Mesendoderm (in vitro differentiated cells): ENCODE results near the gene IRGC.

Experiments used
- DNase-seq: peaks from one replicate; pipeline ENCODE4 v3.0.0; 2013
- H2AK5ac ChIP-seq: 2 replicates; pipeline ENCODE4 v1.6.1; 2013; ENCODE audit warnings: low read length, inconsistent platforms
- H2BK120ac ChIP-seq: 2 replicates; pipeline ENCODE4 v1.6.1; 2013; ENCODE audit warnings: low read depth, mild to moderate bottlenecking, low read length, moderate library complexity, mixed read lengths
- H2BK15ac ChIP-seq: replicated peaks from 2 replicates; pipeline ENCODE4 v1.6.1; 2013; ENCODE audit warnings: low read depth, mild to moderate bottlenecking, moderate library complexity
- H2BK5ac ChIP-seq: 2 replicates; pipeline ENCODE4 v1.6.1; 2013; ENCODE audit warnings: low read length, inconsistent platforms
- H3K18ac ChIP-seq: 2 replicates; pipeline ENCODE4 v1.6.1; 2013; ENCODE audit warnings: mild to moderate bottlenecking, low read length, mixed read lengths
- H3K23ac ChIP-seq: one replicate; pipeline ENCODE4 v1.6.1; 2013; ENCODE audit warnings: low read length
- H3K27ac ChIP-seq: 2 replicates; pipeline ENCODE4 v1.5.1; 2013; ENCODE audit warnings: low read depth, mild to moderate bottlenecking, inconsistent platforms, low read length, moderate library complexity
- H3K27me3 ChIP-seq: 2 replicates; pipeline ENCODE4 v1.6.1; 2013; ENCODE audit warnings: low read length, control low read depth, mild to moderate bottlenecking, inconsistent platforms; ENCODE audit not compliant: insufficient read depth, poor library complexity
- H3K36me3 ChIP-seq: 2 replicates; pipeline ENCODE4 v1.6.1; 2013; ENCODE audit warnings: low read length, inconsistent platforms; ENCODE audit not compliant: control insufficient read depth, insufficient read depth
- H3K4ac ChIP-seq: one replicate; pipeline ENCODE4 v1.6.1; 2013; ENCODE audit warnings: low read depth, mild to moderate bottlenecking, low read length, moderate library complexity
- H3K4me1 ChIP-seq: 2 replicates; pipeline ENCODE4 v1.6.1; 2013; ENCODE audit warnings: low read depth, low read length, inconsistent platforms; ENCODE audit not compliant: control insufficient read depth
- H3K4me2 ChIP-seq: 2 replicates; pipeline ENCODE4 v1.6.1; 2013; ENCODE audit warnings: low read length
- H3K4me3 ChIP-seq: 2 replicates; pipeline ENCODE4 v1.5.1; 2013; ENCODE audit warnings: mild to moderate bottlenecking, low read length
- H3K56ac ChIP-seq: one replicate; pipeline ENCODE4 v1.6.1; 2013; ENCODE audit warnings: low read length
- H3K79me1 ChIP-seq: 2 replicates; pipeline ENCODE4 v1.6.1; 2013; ENCODE audit warnings: low read length, inconsistent platforms
- H3K79me2 ChIP-seq: 2 replicates; pipeline ENCODE4 v1.6.1; 2013; ENCODE audit warnings: mild to moderate bottlenecking, low read length; ENCODE audit not compliant: control insufficient read depth, insufficient read depth
- H3K9ac ChIP-seq: 2 replicates; pipeline ENCODE4 v1.6.1; 2013; ENCODE audit warnings: low read length, inconsistent platforms
- H4K5ac ChIP-seq: one replicate; pipeline ENCODE4 v1.6.1; 2013; ENCODE audit warnings: low read length
- H4K8ac ChIP-seq: one replicate; pipeline ENCODE4 v1.6.1; 2013; ENCODE audit warnings: low read depth, mild to moderate bottlenecking, control low read depth, low read length, moderate library complexity
- WGBS: extraction: QIAGEN DNeasy Blood & Tissue Kit; methylation state at CpG from one replicate; pipeline ENCODE4 v1.1.7; 2013; ENCODE audit warnings: low lambda C conversion rate, missing lambda C conversion rate; ENCODE audit not compliant: insufficient coverage; ENCODE audit errors: extremely low coverage; 5-methylcytosine and 5-hydroxymethylcytosine counted together

The IRGC gene

GRCh38 chr19:43726736-43727592, 11.1 kb downstream of the IRGC start:
- DNase-seq = no peak
- no peak overlapping the region for H3K4ac ChIP-seq

GRCh38 chr19:43727593-43727853, 11.6 kb downstream of the IRGC start:
- DNase-seq = no peak
- no peaks in the 10 kb centered on the region for H3K4me1 ChIP-seq
- H2BK15ac ChIP-seq = no peak overlapping the region
- H3K27me3 ChIP-seq = no peaks in the 10 kb centered on the region
- H3K36me3 ChIP-seq = peaks cover 7% of the 10 kb centered on the region
- H4K8ac ChIP-seq = no peak overlapping the region
- no peak overlapping the region for H3K4me3 ChIP-seq
- no peak overlapping the region for H3K4ac ChIP-seq
- H3K18ac ChIP-seq = no peak overlapping the region
- H3K79me1 ChIP-seq = no peaks in the 10 kb centered on the region
- no peak overlapping the region for H2BK5ac ChIP-seq
- H3K4me2 ChIP-seq = no peak overlapping the region
- H3K9ac ChIP-seq = no peak overlapping the region
- WGBS = no CpG with 5 or more reads among the region's 4 CpGs
- no peak overlapping the region for H2AK5ac ChIP-seq
- H3K79me2 ChIP-seq = no peaks in the 10 kb centered on the region
- no peak overlapping the region for H2BK120ac ChIP-seq
- H3K23ac ChIP-seq = no peak overlapping the region
- H3K27ac ChIP-seq = no peak overlapping the region
- H3K56ac ChIP-seq = no peak overlapping the region
- no peak overlapping the region for H4K5ac ChIP-seq

More at GRCh38 chr19:43726736-43727592, 11.1 kb downstream of the IRGC start:
- Histone ChIP-seq H4K8ac (no peak overlapping the region), H3K18ac (no peak overlapping the region), H3K56ac (no peak overlapping the region), H3K27me3 (no peaks in the 10 kb centered on the region), H2BK15ac (no peak overlapping the region), H3K4me3 (no peak overlapping the region), H3K27ac (no peak overlapping the region), H4K5ac (no peak overlapping the region), H3K4me1 (no peaks in the 10 kb centered on the region), H2AK5ac (no peak overlapping the region), H2BK120ac (no peak overlapping the region), H2BK5ac (no peak overlapping the region), H3K36me3 (peaks cover 3% of the 10 kb centered on the region), H3K9ac (no peak overlapping the region), H3K4me2 (no peak overlapping the region), H3K23ac (no peak overlapping the region), H3K79me2 (no peaks in the 10 kb centered on the region), H3K79me1 (no peaks in the 10 kb centered on the region)
- no CpG with 5 or more reads among the region's 15 CpGs for WGBS

- H2BK15ac ChIP-seq = no peak overlapping the region
- no peak overlapping the region for H2AK5ac ChIP-seq
- no peaks in the 10 kb centered on the region for H3K27me3 ChIP-seq
- H3K4ac ChIP-seq = no peak overlapping the region
- no CpG with 5 or more reads among the region's 5 CpGs for WGBS
- no peaks in the 10 kb centered on the region for H3K4me1 ChIP-seq
- no peak overlapping the region for H3K18ac ChIP-seq
- H3K56ac ChIP-seq = no peak overlapping the region
- no peak for DNase-seq
- no peak overlapping the region for H3K27ac ChIP-seq
- no peak overlapping the region for H3K23ac ChIP-seq
- H4K8ac ChIP-seq = no peak overlapping the region
- no peak overlapping the region for H2BK5ac ChIP-seq
- no peak overlapping the region for H2BK120ac ChIP-seq
- no peaks in the 10 kb centered on the region for H3K79me1 ChIP-seq
- H3K79me2 ChIP-seq = no peaks in the 10 kb centered on the region
- H3K4me2 ChIP-seq = no peak overlapping the region
- no peak overlapping the region for H4K5ac ChIP-seq
- H3K4me3 ChIP-seq = no peak overlapping the region
- peaks cover 10% of the 10 kb centered on the region for H3K36me3 ChIP-seq
- H3K9ac ChIP-seq = no peak overlapping the region
Observed at GRCh38 chr19:43729919-43730318, 14.0 kb downstream of the IRGC start.

- Histone ChIP-seq H3K27me3 (no peaks in the 10 kb centered on the region), H2AK5ac (no peak overlapping the region), H3K56ac (no peak overlapping the region), H3K4me3 (no peak overlapping the region), H3K79me1 (no peaks in the 10 kb centered on the region), H2BK5ac (no peak overlapping the region), H3K4ac (no peak overlapping the region), H3K27ac (no peak overlapping the region), H3K23ac (no peak overlapping the region), H3K18ac (no peak overlapping the region), H3K4me1 (no peaks in the 10 kb centered on the region), H2BK15ac (no peak overlapping the region), H3K4me2 (no peak overlapping the region), H3K36me3 (peaks cover 10% of the 10 kb centered on the region), H4K5ac (no peak overlapping the region), H4K8ac (no peak overlapping the region), H3K9ac (no peak overlapping the region), H3K79me2 (no peaks in the 10 kb centered on the region), H2BK120ac (no peak overlapping the region)
- WGBS = no CpG with 5 or more reads among the region's 14 CpGs
- DNase-seq = no peak
Observed at GRCh38 chr19:43731346-43731745, 15.5 kb downstream of the IRGC start.

GRCh38 chr19:43731846-43732245, 16.0 kb downstream of the IRGC start:
- no peak for DNase-seq
- no peak overlapping the region for H2BK15ac ChIP-seq
- no peaks in the 10 kb centered on the region for H3K79me2 ChIP-seq
- H3K18ac ChIP-seq = no peak overlapping the region
- H3K79me1 ChIP-seq = no peaks in the 10 kb centered on the region
- H3K4me3 ChIP-seq = no peak overlapping the region
- H4K8ac ChIP-seq = no peak overlapping the region
- H3K4ac ChIP-seq = no peak overlapping the region
- no peak overlapping the region for H3K23ac ChIP-seq
- peaks cover 10% of the 10 kb centered on the region for H3K36me3 ChIP-seq
- H3K27ac ChIP-seq = no peak overlapping the region
- H3K56ac ChIP-seq = no peak overlapping the region
- H3K4me1 ChIP-seq = no peaks in the 10 kb centered on the region
- H3K9ac ChIP-seq = no peak overlapping the region
- H4K5ac ChIP-seq = no peak overlapping the region
- H2BK120ac ChIP-seq = no peak overlapping the region
- no peaks in the 10 kb centered on the region for H3K27me3 ChIP-seq
- no peak overlapping the region for H3K4me2 ChIP-seq
- H2BK5ac ChIP-seq = no peak overlapping the region
- WGBS = no CpG with 5 or more reads among the region's 1 CpG
- H2AK5ac ChIP-seq = no peak overlapping the region

GRCh38 chr19:43735013-43735412, 19.1 kb downstream of the IRGC start:
- peaks cover 9% of the 10 kb centered on the region for H3K36me3 ChIP-seq
- no peak overlapping the region for H2BK15ac ChIP-seq
- no peak overlapping the region for H3K56ac ChIP-seq

More at GRCh38 chr19:43735013-43735412, 19.1 kb downstream of the IRGC start:
- Histone ChIP-seq H3K79me1 (no peaks in the 10 kb centered on the region), H4K5ac (no peak overlapping the region), H3K4me1 (no peaks in the 10 kb centered on the region), H3K23ac (no peak overlapping the region), H4K8ac (no peak overlapping the region), H3K4me2 (no peak overlapping the region), H3K18ac (no peak overlapping the region), H3K9ac (no peak overlapping the region), H3K4me3 (no peak overlapping the region), H3K27ac (no peak overlapping the region), H3K79me2 (no peaks in the 10 kb centered on the region), H3K27me3 (no peaks in the 10 kb centered on the region), H2BK120ac (no peak overlapping the region), H2BK5ac (no peak overlapping the region), H2AK5ac (no peak overlapping the region), H3K4ac (no peak overlapping the region)
- no CpG with 5 or more reads among the region's 6 CpGs for WGBS
- no peak for DNase-seq
